Astrocyte (in vitro differentiated cells and primary cell): Measurements from ENCODE around the gene LIF.

Experiments used
- EZH2 ChIP-seq: IDR thresholded peaks from 2 replicates; pipeline ENCODE4 v1.6.1; 2012; ENCODE audit warnings: mild to moderate bottlenecking, low read length, inconsistent platforms; ENCODE audit not compliant: insufficient read depth
- TF ChIP-seq, protein P1 (sequence below): IDR thresholded peaks from 2 replicates; pipeline ENCODE4 v1.5.1; 2011; ENCODE audit warnings: low read depth, mild to moderate bottlenecking, inconsistent platforms, low read length, moderate library complexity; ENCODE audit not compliant: insufficient read depth

GRCh38 chr22:30209642-30210041 lies 36.9 kb downstream of the LIF start:
- TF ChIP-seq, protein P1, sequence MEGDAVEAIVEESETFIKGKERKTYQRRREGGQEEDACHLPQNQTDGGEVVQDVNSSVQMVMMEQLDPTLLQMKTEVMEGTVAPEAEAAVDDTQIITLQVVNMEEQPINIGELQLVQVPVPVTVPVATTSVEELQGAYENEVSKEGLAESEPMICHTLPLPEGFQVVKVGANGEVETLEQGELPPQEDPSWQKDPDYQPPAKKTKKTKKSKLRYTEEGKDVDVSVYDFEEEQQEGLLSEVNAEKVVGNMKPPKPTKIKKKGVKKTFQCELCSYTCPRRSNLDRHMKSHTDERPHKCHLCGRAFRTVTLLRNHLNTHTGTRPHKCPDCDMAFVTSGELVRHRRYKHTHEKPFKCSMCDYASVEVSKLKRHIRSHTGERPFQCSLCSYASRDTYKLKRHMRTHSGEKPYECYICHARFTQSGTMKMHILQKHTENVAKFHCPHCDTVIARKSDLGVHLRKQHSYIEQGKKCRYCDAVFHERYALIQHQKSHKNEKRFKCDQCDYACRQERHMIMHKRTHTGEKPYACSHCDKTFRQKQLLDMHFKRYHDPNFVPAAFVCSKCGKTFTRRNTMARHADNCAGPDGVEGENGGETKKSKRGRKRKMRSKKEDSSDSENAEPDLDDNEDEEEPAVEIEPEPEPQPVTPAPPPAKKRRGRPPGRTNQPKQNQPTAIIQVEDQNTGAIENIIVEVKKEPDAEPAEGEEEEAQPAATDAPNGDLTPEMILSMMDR = no peak
- TF ChIP-seq EZH2 = no peak
